HG03025 (cell line): ENCODE data around the gene FAT2.
A peak's percentile ranks its signal among the peaks of the same experiment; 100 is the strongest.
"Not testable (repeated sequence)": the region's sequence is repeated elsewhere in the genome, so short reads cannot be mapped to it uniquely, and the experiment has no call there.

ENCODE experiments used
- ATAC-seq: cut with Tn5 transposase; IDR thresholded peaks from one replicate; pipeline ENCODE4 v1.9.1; 2021; ENCODE audit warnings: mild to moderate bottlenecking, moderate library complexity; ENCODE audit not compliant: unreplicated experiment, low FRiP score

Gene FAT2

GRCh38 chr5:151612689-151613427 lies 21.7 kb upstream of the FAT2 start:
- peak; percentile 85 for ATAC-seq

DNA sequence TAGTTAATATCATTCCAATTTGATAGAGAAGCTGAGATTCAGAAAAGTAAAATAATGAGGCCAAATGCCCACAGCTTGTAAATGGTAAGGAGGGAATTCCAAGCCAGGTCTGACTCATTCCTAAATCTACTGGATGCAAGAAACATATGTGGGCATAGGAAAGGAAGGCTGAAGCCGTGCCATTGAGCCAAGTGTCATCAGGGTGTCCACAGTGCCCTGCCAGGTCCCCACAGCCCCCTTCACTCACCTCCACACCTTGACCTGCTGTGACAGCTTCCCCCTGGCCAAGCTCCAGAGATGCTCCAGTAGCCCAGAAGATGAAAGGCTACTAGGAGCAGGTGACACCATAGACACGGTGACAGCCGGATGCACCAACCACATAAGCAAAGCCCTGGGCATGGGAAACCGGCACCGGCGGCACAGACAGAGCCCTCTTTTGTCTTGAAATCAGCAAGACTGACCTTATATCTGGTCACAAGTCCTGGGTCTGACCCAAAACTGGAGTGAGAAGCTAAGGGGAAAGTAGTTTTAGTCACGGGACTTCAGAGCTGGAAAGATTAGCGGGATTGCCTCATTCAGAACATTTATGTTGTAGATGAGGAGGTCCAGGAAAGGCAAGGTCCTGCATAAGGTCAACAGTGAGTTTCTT lies 20.1 kb upstream of the FAT2 start:
- ATAC-seq: no peak

DNA sequence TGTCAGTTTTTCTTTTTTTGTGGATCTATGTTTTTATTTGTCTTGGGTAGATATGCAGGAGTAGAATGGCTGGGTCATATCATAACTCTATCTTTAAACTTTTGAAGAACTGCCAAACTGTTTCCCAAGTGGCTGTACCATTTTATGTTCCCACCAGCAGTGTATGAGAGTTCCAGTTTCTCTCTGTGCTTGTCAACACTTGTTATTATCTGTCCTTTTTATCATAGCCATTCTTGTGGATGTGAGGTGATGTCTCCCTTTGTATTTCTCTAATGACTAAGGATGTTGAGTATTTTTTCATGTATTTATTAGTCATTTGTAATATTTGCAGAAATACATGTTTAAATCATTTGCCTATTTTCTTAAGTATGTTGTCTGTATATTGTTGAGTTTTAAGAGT lies 17.4 kb upstream of the FAT2 start:
- no peak for ATAC-seq

GRCh38 chr5:151607304-151607703 lies 16.2 kb upstream of the FAT2 start:
- no peak for ATAC-seq

DNA sequence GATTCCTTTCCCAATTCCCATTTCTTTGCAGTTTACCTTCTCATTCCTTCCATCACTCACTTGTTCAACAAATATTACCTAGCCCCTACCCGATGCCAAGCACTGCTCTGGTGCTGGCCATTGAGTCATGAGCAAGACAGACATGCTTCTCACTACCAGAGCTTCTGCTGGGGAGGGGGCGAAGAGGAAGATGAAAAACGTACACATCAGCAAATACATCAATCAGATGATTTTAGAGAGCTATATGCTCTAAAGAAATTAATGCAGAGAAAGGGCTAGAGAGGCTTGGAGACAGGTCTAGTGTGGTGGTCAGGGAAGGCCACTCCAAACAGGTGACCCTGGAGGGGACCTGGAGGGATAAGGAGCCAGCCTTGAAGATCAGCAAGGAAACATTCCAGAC lies 14.4 kb upstream of the FAT2 start:
- no peak for ATAC-seq

DNA sequence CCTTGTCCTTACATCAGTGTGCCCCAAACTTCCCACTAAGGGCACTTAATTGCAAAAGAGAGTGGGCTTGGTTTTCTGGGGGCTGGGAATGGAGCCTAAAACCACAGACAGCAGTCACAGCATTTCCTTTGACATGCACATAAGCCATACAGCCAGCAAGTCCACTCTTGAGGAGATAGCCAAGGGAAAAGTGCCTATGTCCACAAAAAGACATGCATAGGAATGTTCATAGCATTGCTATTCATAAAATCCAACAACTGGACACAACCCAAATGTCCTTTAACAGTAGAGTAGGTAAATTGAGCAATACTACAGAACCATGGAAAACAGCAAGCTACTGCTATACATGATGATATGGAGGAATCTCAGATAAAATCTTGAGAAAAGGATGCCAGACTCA lies 11.7 kb upstream of the FAT2 start:
- no peak for ATAC-seq

DNA sequence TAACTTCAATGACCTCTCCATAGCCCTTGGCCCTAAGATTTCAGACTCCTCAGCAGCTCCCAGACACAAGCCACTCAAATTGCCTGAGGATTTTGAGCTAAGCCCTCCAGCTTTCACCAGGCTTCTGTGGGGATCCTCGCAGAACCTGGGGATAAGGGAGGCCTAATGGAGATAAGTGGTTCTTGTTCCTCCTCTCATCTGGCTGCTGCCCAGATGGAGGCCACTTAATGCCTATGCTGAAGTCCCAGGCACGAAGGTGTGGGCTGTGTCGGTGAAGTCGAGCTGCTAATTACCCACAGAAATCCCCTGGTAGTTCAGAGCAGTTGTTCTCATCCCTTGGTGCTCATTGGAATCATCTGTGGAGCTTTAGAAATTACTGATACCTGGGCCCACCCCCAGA lies 10.3 kb upstream of the FAT2 start:
- no peak for ATAC-seq

GRCh38 chr5:151600069-151600665 lies 9.0 kb upstream of the FAT2 start:
- ATAC-seq: no peak

- ATAC-seq: no peak
Observed at GRCh38 chr5:151598984-151599383, 7.9 kb upstream of the FAT2 start.

- ATAC-seq: no peak
Observed at GRCh38 chr5:151598549-151598948, 7.4 kb upstream of the FAT2 start.

DNA sequence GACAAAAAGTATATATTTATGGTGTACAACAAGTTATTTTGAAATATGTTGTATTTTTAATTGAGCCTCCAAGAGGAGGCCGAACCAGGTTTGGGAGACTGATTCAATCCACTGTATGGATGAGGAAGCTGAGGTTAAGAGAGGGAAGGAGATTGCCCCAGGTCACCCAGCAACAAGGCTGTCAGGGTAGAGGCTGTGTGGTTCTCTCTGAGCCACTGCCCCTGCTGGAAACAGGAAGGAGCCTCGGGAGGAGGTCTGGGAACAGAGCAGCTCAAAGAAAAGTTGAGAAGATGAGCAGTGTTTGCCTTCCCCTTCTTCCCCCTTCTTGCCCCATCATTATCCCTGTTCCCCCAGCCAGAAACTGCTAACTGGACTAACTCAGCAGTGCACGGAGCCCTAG lies 6.6 kb upstream of the FAT2 start:
- ATAC-seq: no peak

- ATAC-seq: no peak
Observed at GRCh38 chr5:151596828-151597539, 5.9 kb upstream of the FAT2 start.

DNA sequence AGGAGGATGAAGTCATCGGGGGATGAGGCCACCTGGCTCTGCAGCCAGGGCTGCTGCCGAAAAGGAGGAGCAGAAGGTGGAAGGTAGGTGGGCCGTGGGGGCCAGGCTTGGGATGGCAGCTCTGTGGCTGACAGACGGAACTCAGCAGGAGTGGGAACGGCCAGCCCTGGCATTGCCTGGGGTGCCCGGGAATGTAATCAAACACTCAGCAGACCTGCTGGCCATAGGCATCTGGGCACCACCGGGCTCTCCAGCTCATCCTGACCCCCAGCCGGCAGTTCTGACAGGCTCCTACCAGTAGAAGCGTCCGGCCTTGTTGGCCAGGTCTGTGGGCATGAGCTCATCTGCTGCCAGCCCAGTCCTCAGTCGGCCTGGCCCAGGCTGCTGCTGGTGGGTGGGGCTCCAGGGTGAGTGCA lies 4.3 kb upstream of the FAT2 start:
- no peak for ATAC-seq

GRCh38 chr5:151592855-151593408 lies 1.8 kb upstream of the FAT2 start:
- no peak for ATAC-seq

GRCh38 chr5:151589878-151590570 lies 1.1 kb downstream of the FAT2 start:
- ATAC-seq: no peak

GRCh38 chr5:151587796-151588555 lies 3.2 kb downstream of the FAT2 start:
- ATAC-seq: no peak

- no peak for ATAC-seq
Observed at GRCh38 chr5:151585970-151586369, 5.2 kb downstream of the FAT2 start.

DNA sequence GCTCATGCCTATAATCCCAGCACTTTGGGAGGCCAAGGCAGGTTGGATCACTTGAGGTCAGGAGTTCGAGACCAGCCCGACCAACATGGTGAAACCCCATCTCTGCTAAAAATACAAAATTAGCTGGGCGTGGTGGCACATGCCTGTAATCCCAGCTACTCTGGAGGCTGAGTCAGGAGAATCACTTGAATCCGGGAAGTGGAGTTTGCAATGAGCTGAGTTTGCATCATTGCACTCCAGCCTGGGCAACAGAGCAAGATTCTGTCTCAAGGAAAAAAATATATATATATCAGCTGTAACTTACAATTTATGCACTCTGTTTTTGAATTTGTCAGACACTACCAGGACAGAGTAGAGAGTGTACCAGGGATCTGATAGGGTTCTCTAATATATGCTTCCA lies 5.8 kb downstream of the FAT2 start:
- ATAC-seq: not testable (repeated sequence)

- no peak for ATAC-seq
Observed at GRCh38 chr5:151584057-151584937, 6.8 kb downstream of the FAT2 start.
